ENCODE data around the gene RBX1.
"Not testable (repeated sequence)": the region's sequence is repeated elsewhere in the genome, so short reads cannot be mapped to it uniquely, and the experiment has no call there.

Gene RBX1

GRCh38 chr22:40950962-40951794 is at the start of gene RBX1:
Gene RBX1 (plus strand): TSS chr22:40951378. CDS start chr22:40951399, 21 bp downstream.
- peak; percentile 99 for DNase-seq (ENCODE audit: low spot score)

- DNase-seq (ENCODE audit: low spot score) = no peak
These were observed 47.1 kb upstream of the RBX1 start for GRCh38 chr22:40904101-40904500.

- no peak for DNase-seq (ENCODE audit: low spot score)
These were observed 42.3 kb upstream of the RBX1 start for GRCh38 chr22:40908895-40909294.

GRCh38 chr22:40911772-40912171 is 39.4 kb upstream of the RBX1 start:
- DNase-seq (ENCODE audit: low spot score) = no peak

GRCh38 chr22:40912987-40913386 is 38.2 kb upstream of the RBX1 start:
- DNase-seq (ENCODE audit: low spot score) = not testable (repeated sequence)

GRCh38 chr22:40919446-40919845 is 31.7 kb upstream of the RBX1 start:
- no peak for DNase-seq (ENCODE audit: low spot score)

- DNase-seq (ENCODE audit: low spot score) = no peak
These were observed 30.7 kb upstream of the RBX1 start for GRCh38 chr22:40920526-40920925.

- peak; percentile 64 for DNase-seq (ENCODE audit: low spot score)
These were observed 28.5 kb upstream of the RBX1 start for GRCh38 chr22:40922484-40923303.

GRCh38 chr22:40928657-40929056 is 22.5 kb upstream of the RBX1 start:
- no peak for DNase-seq (ENCODE audit: low spot score)

GRCh38 chr22:40932396-40932795 is 18.8 kb upstream of the RBX1 start:
- no peak for DNase-seq (ENCODE audit: low spot score)

GRCh38 chr22:40939202-40939601 is 12.0 kb upstream of the RBX1 start:
- peak; percentile 24 for DNase-seq (ENCODE audit: low spot score)

- peak; percentile 15 for DNase-seq (ENCODE audit: low spot score)
These were observed 822 bp downstream of the RBX1 start for GRCh38 chr22:40951795-40952605.

- no peak for DNase-seq (ENCODE audit: low spot score)
These were observed 2.3 kb downstream of the RBX1 start for GRCh38 chr22:40953471-40953870.

GRCh38 chr22:40954113-40954512 is 2.9 kb downstream of the RBX1 start:
- DNase-seq (ENCODE audit: low spot score) = no peak

- no peak for DNase-seq (ENCODE audit: low spot score)
These were observed 4.4 kb downstream of the RBX1 start for GRCh38 chr22:40955571-40955970.

GRCh38 chr22:40957601-40958000 is 6.4 kb downstream of the RBX1 start:
- no peak for DNase-seq (ENCODE audit: low spot score)

GRCh38 chr22:40958299-40958698 is 7.1 kb downstream of the RBX1 start:
- DNase-seq (ENCODE audit: low spot score) = no peak

- DNase-seq (ENCODE audit: low spot score) = no peak
These were observed 9.0 kb downstream of the RBX1 start for GRCh38 chr22:40960145-40960544.

GRCh38 chr22:40965936-40966725 is 15.0 kb downstream of the RBX1 start:
- DNase-seq (ENCODE audit: low spot score) = peak; percentile 16

- no peak for DNase-seq (ENCODE audit: low spot score)
These were observed 15.5 kb downstream of the RBX1 start for GRCh38 chr22:40966726-40967085.

GRCh38 chr22:40967111-40967760 is 16.1 kb downstream of the RBX1 start:
- DNase-seq (ENCODE audit: low spot score) = no peak

Data from activated CD4-positive, alpha-beta T cell treated with anti-CD3 and anti-CD28 coated beads, Interleukin-2, Interleukin-4, amounts not matched to agents 100 ng/mL and 50 ng/mL, durations not matched to agents 16 hours and 8 hours (primary cell).